Measurements from ENCODE around the gene ZNF317. TPM values are rescaled to one million over a fixed set of nuclear protein-coding genes. Genes with fewer than 3 reads are reported as not detected.

Gene ZNF317
- total RNA-seq, 1 donor from 2014 or later, result 22.9 TPM

- no peak for TF ChIP-seq CTCF (IDR thresholded peaks at IDR 0.05; ENCODE audit: insufficient read depth, low read length, poor library complexity, severe bottlenecking)
- no peak overlapping the region for H3K4me3 ChIP-seq (ENCODE audit: low read depth, low read length)
- H3K27me3 ChIP-seq (ENCODE audit: control insufficient read depth, insufficient read depth, low read length), result no peaks in the 10 kb centered on the region
- peaks cover 16% of the 10 kb centered on the region for H3K36me3 ChIP-seq (ENCODE audit: control insufficient read depth, insufficient read depth, low read length)
- DNase-seq (ENCODE audit: low read depth), result no peak
Measured at GRCh38 chr19:9156304-9156703, 16.1 kb downstream of the ZNF317 start.

GRCh38 chr19:9159891-9160290 lies 19.7 kb downstream of the ZNF317 start:
- TF ChIP-seq CTCF (IDR thresholded peaks at IDR 0.05; ENCODE audit: insufficient read depth, low read length, poor library complexity, severe bottlenecking), result no peak
- peaks cover 19% of the 10 kb centered on the region for H3K36me3 ChIP-seq (ENCODE audit: control insufficient read depth, insufficient read depth, low read length)
- DNase-seq (ENCODE audit: low read depth), result no peak
- no peak overlapping the region for H3K4me3 ChIP-seq (ENCODE audit: low read depth, low read length)
- H3K27me3 ChIP-seq (ENCODE audit: control insufficient read depth, insufficient read depth, low read length), result no peaks in the 10 kb centered on the region

GRCh38 chr19:9161427-9161826 lies 21.2 kb downstream of the ZNF317 start:
- H3K4me3 ChIP-seq (ENCODE audit: low read depth, low read length), result no peak overlapping the region
- DNase-seq (ENCODE audit: low read depth), result no peak
- H3K36me3 ChIP-seq (ENCODE audit: control insufficient read depth, insufficient read depth, low read length), result peaks cover 16% of the 10 kb centered on the region
- TF ChIP-seq CTCF (IDR thresholded peaks at IDR 0.05; ENCODE audit: insufficient read depth, low read length, poor library complexity, severe bottlenecking), result no peak
- H3K27me3 ChIP-seq (ENCODE audit: control insufficient read depth, insufficient read depth, low read length), result no peaks in the 10 kb centered on the region

GRCh38 chr19:9165261-9165660 lies 25.1 kb downstream of the ZNF317 start:
- Histone ChIP-seq H3K4me3 (ENCODE audit: low read depth, low read length) (no peak overlapping the region), H3K27me3 (ENCODE audit: control insufficient read depth, insufficient read depth, low read length) (no peaks in the 10 kb centered on the region), H3K36me3 (ENCODE audit: control insufficient read depth, insufficient read depth, low read length) (peaks cover 10% of the 10 kb centered on the region)
- no peak for TF ChIP-seq CTCF (IDR thresholded peaks at IDR 0.05; ENCODE audit: insufficient read depth, low read length, poor library complexity, severe bottlenecking)
- no peak for DNase-seq (ENCODE audit: low read depth)

- no peak for TF ChIP-seq CTCF (IDR thresholded peaks at IDR 0.05; ENCODE audit: insufficient read depth, low read length, poor library complexity, severe bottlenecking)
- Histone ChIP-seq H3K4me3 (ENCODE audit: low read depth, low read length) (no peak overlapping the region), H3K36me3 (ENCODE audit: control insufficient read depth, insufficient read depth, low read length) (peaks cover 1% of the 10 kb centered on the region), H3K27me3 (ENCODE audit: control insufficient read depth, insufficient read depth, low read length) (no peaks in the 10 kb centered on the region)
- no peak for DNase-seq (ENCODE audit: low read depth)
Measured at GRCh38 chr19:9166846-9167245, 26.6 kb downstream of the ZNF317 start.

- Histone ChIP-seq H3K27me3 (ENCODE audit: control insufficient read depth, insufficient read depth, low read length) (no peaks in the 10 kb centered on the region), H3K36me3 (ENCODE audit: control insufficient read depth, insufficient read depth, low read length) (no peaks in the 10 kb centered on the region), H3K4me3 (ENCODE audit: low read depth, low read length) (no peak overlapping the region)
- no peak for DNase-seq (ENCODE audit: low read depth)
- no peak for TF ChIP-seq CTCF (IDR thresholded peaks at IDR 0.05; ENCODE audit: insufficient read depth, low read length, poor library complexity, severe bottlenecking)
Measured at GRCh38 chr19:9171393-9171991, 31.3 kb downstream of the ZNF317 start.
